Stimulated activated CD4-positive, alpha-beta T cell treated with anti-CD3 and anti-CD28 coated beads, Interleukin-15, amount 100 ng/mL, for 1 hour (primary cell): ENCODE measurements around the gene CORO7.

Experiments
- DNase-seq, 2 donors: peaks; one replicate each; pipeline ENCODE4 v3.0.0-alpha.2; 2020; ENCODE audit warnings: low read depth in 1 of 2, low spot score in 1 of 2

Gene CORO7

DNA sequence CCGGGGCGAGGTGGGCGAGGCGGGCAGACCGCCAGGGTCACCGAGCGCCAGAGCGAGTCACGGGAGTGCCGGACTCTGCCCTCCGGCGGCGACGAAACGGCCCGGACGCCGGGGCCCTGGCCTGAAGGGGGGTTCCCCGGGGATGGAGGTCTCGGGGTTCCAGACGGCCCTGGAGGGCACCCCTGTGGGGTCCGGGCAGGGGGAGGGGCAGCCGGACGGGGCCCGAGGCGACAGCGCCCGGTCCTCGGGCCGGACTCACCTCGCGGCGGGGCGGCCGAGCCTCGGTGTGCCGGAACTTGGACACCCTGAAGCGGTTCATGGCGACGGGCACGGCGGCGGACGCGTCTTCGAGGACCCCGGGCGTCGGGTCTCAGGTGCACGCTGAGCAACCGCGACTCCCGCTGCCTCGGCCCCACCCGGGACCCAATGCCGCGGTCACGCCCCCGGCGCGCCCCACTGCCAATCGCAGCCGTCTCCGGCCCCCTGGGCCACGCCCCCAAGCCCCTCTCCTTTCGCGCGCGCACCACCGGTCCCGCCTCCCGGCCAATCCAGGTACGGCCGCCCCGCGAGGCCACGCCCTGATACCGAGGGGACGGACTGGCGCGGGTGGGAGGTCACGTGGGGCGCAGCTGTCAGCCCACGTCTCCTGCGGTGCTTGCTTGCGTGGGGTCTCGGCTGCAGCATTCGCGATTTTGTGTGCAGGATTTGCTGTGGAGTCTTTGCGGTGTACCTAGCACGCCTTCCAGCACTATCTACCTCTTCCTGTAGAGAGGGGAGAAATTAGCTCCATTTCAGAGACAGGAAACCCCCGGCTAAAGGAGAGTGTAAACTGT, at the start of gene CORO7:
CORO7 (minus strand) TSS at position 397 of the 833 bp plus-strand sequence; CDS start at position 319, 78 bp downstream.
- peak; percentile 98 to 99 for DNase-seq

DNA sequence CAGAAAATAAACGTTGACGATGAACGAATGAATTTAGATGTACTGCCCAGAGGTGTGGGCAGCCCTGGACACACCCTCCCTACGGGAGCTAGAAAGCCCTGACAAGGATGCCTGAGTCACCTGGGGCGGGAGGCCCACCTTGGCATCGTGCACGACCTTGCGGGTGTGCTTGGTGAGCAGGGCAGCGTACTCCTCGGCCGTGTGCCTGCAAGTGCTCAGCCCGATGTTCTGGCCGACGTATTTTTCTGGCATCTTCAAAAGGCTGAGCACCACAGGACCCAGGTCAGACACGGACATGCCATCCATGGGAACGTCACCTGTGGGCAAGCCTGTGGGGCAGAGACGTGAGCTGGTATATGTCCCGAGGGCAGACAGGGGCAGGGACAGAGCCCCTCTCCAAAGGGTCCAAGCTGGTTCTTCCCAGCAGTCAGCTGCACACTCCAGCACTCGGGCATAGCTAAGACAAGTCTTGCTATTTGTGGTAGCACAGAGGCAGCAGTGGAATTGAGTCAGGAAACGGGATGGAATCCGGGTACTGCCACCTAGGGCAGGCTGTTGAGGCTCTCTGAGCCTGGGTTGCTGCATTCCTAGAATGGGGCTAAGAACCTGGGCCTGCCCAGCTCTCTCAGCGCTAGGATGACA, 47.2 kb upstream of the CORO7 start:
- DNase-seq = no peak

DNA sequence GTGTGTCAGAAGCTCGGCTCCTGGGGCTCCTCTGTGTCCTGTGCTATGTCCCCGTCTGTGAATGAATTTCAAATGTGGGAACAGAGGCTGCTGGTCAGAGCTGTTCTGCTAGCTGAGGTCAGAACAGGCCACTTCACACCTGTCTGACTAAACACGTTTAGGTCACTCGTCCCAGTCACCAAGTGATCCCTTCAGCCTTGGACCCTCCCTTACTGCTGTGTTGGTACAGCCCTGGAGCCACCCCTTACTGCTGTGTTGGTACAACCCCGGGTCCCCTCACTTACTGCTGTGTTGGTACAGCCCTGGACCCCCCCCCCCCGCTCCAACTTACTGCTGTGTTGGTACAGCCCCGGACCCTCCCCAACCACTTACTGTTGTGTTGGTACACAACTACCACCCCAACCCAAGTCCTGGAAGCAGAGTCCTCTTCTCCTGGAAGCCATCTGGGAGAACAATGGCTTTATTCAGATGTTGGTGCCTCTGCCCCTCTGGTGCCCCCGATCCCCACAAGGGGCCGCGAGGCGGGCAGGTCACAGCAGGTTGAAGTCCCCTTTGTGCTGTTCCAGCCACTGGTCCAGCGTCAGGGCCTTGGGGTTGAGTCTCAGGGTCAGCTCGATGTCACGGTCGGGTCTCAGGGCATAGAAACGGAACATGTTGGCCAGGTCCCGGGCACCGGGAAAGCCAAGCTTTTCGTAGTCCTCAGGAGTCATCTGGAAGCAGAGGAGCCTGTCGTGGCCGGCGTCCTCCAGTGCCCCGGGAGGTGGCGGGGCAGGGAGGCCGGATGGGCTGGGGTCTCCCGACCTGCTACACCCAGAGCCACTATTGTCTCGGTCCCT, 45.1 kb upstream of the CORO7 start:
- no peak for DNase-seq

DNA sequence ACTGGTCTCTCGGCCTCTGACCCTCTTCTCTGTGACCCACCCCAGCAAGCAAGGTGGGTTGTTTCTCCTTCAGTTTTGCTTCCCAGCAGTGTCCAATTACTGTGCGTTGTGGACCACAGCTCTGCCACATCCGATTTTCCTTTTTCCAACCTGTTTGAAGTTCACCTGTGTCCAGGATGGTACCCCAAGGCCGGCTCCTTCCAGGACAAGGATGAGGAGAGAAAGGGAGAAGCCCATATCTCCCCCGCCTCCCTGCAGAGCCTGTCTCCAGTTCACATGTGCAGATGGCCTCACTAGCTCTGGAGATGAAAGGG, 44.5 kb upstream of the CORO7 start:
- DNase-seq = no peak

DNA sequence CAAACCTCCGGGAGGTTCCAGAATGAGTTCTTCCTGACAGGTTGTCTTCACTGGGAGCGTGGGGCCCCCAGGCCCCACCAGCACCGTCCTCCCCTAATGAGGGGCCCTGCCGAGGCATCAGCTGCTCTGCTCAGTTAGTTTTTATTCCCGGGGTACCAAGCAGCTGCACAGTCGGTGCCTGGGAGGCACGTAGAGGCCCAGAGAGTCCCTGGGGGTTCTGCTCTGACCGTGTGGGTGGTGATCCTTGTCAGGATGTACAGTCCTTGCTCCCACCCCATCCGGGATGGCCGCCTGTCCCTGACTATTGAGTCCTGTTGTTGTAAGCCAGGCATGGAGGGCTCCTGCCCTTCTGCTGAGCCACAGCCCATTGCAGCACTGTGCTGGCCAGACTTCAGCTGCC, 39.6 kb upstream of the CORO7 start:
- no peak for DNase-seq

DNA sequence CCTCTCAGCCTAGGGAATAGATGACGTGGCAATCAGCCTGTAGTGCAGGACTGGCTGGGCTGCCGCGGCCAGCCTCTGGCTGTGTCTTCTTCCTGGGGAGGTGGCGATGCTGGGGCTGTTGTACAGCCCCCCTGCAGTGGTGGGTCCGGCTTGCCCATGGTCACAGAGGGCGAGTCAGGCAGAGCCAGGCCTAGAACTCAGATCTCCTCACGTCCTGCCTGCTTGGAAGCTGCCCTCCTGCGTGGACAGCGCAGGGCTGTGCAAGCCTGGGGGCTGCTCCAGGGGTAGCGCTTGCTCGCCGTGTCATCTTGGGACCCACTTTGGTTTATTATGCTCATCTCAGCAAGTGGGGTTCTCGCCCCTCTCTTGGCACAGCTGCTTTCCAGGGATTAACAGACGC, 38.7 kb upstream of the CORO7 start:
- no peak for DNase-seq

DNA sequence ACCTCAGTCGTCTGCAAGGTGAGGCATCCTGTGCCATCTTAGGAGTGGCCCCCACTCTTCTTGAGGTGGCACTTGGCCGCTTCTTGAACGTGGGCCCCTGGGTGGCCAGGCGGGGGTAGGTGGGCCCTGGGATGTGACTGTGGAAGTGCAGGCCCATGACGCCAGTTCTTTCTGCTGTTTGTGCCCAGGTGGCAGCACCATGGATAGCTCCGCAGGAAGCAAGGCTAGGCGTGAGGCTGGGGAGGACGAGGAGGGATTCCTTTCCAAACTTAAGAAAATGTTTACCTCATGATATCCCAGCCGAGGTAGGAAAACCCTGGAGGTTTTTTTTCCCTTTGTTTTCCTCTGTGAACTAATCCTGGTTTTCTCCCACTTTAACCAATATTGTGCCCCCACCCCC, 38.2 kb upstream of the CORO7 start:
- DNase-seq = no peak

DNA sequence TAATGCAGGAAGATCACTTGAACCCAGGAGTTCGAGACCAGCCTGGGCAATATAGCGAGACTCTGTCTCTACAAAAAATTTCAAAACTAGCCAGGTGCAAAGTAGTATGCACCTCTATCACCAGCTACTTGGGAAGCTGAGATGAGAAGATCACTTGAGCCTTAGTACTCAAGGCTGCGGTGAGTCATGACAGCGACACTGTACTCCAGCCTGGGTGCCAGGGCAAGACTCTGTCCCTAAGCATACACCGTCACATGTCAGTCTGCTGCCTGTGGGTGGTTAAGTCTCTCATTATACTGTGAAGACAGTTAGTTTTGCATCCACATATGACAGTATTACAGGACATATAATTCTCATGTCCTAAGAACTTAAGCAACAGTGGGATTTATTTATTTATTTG, 36.3 kb upstream of the CORO7 start:
- DNase-seq = no peak

DNA sequence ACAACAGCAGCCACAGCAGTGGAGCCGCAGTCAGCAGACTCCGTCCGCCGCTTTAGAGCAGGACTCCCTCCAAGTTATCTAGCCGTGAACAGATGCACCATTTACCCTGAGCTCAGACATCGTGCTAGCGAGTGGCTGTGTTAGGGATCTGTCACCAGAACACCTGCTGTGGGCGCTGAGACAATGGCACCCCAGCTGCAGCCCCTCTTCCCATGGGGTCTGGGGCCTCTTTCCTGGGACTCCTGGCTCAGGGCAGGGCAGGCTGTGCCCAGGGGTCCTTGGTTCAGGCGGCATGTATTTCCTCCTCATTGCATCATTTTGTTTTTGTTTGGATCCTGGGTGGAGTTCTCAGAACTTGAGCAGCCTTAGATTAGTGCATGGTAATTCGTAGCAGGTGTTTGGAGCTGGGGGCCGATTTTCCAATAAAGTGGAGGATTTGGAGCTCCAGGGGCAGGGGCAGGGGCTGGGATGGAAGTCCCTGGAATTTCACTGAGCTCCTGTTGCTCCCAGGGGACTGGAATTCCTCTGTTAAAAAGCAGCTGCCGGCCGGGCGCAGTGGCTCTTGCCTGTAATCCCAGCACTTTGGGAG, 34.6 kb upstream of the CORO7 start:
- DNase-seq = no peak

DNA sequence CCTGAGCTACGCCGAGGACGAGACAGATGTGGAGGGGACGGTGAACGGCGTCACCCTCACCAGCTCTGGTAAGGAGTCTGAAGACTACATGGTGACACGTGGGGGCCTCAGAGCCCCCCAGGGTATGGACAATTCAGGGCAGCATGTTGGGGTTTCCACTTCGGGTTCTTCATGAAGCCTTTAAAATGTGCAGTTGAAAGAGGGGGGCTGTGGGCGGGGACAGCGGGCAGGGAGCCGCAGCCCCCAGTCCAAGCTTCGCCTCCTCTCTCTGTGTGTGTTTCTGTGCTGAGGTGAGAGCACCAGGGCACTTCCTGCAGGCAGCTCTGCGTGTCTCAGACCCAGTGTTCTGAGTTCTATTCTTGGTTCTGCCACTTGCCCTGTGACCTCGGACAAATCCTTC, 34.0 kb upstream of the CORO7 start:
- no peak for DNase-seq

DNA sequence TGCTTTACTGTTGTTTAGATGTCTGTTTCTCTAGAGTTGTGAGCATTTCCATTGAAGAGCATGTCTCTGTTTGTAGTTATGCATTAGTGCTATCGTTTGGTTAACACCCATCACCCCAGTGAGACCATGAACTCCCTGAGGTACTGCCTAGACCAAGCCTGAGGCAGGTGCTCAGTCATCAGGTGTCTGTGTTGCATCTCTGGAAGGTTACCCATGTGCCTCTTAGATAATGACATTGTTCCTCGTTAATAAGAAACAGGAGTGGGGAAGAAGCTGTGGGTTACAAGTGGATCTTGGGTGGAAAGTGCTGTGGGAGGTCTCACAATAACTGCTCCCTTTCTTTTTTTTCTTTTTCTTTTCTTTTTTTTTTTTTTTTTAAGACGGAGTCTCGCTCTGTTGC, 27.6 kb upstream of the CORO7 start:
- DNase-seq = no peak

DNA sequence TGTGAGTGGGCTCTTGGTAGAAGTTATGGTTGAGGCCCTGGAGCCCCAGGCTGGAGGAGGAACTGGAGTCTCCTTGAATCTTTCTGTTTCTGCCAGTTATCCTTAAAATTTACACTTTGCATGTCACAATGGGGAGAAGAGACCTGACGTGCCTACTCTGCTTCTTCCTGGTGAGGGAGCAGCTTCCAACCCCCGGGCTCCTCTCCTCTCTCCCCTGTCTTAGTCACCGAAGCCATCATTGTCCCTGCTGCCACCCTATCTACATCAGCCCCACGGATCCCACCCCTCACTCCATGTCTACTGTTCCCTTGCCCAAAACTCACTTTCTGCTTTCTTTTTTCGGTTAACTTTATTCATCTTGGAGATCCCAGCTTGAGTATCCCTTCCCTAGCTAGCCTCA, 26.9 kb upstream of the CORO7 start:
- DNase-seq = no peak

DNA sequence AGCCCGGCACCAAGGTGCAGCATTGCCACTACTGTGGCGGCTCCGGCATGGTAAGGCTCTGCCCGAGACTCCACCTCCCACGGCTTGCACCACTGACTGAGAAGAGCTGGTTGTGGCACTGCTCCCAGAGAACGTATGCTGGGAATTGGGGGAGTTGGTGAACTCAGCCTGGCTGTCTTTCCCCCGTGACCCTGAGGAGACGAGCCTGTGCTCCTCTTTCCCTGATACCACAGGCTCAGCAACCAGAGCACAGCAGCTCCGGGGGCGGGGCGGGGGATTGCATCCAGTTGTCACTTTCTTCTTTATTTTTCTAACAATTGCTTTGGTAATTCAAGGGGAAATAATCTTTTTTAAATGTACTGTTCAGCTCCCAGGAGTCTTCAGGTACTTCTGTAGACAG, 26.0 kb upstream of the CORO7 start:
- DNase-seq = no peak

DNA sequence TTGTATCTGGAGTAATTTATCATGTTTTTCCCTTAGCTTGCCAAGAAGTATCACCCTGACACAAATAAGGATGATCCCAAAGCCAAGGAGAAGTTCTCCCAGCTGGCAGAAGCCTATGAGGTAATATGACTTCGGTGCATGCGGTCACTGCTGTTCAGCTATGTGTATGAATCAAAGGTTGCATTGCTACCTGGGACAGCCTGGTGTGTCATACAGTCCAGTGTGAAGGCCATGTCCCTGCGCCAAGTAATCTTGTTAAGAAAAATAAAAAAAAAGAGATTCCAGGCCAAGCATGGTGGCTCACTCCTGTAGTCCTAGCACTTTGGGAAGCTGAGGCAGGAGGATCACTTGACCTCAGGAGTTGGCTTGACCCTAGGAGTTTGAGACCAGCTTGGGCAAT, 21.0 kb upstream of the CORO7 start:
- DNase-seq = no peak

DNA sequence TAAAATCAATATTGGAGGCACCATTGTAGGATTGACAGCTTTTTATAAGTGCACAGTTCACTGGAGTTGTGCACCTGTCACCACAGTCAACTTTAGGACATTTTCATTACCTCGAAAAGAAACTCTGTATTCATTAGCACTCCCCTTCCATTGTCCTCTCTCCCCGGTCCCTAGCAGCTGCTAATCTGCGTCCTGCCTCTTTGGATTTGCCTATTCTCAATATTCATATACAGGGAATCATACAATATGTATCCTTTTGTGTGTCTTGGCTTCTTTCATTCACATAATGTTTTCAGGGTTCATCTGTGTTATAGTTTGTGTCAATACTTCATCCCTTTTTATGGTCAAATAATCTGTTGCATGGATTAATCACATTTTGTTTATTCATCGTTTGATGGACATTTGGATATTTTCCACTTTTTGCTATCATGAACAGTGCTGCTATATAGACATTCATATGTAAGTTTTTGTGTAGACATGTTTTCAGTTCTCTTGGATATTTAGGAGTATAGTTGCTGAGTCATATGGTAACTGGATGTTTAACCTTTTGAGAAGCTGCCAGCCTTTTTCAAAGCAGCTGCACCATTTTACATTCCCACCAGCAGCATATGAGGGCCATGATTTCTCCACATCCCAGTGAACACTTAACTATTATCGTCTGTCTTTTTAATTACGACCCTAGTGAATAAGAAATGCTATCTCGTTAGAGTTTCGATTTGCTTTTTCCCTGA, 19.1 kb upstream of the CORO7 start:
- DNase-seq = no peak

DNA sequence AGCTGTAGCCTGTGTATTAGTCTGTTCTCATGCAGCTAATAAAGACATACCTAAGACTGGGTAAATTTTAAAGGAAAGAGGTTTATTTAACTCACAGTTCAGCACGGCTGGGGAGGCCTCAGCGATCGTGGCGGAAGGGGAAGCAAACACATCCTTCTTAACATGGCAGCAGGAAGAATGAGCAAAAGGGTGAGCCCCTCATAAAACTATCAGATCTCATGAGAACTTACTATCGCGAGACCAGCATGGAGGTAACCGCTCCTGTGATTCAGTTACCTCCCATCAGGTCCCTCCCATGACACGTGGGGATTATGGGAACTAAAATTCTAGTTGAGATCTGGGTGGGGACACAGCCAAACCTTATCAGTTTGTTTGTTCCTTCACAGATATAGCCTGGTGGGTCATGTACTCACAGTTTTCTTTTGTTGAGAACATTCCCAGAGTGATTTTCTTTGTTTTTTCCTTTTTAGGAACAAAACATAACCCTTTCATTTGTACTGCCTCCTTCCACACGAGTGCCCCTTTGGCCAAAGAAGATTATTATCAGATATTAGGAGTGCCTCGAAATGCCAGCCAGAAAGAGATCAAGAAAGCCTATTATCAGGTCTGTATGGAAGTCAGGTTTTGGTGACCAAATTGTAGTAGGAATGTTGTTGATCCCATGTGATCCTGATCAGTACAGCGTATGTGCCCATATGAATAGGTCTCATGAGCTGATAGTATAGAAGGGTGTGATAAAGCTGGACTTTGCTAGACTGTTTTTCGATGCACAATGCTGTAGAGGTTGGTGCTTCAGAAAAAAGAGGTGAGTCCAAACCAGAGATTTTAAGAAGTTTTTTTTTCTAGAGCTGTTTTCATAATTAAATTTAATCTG, 17.8 kb upstream of the CORO7 start:
- no peak for DNase-seq

DNA sequence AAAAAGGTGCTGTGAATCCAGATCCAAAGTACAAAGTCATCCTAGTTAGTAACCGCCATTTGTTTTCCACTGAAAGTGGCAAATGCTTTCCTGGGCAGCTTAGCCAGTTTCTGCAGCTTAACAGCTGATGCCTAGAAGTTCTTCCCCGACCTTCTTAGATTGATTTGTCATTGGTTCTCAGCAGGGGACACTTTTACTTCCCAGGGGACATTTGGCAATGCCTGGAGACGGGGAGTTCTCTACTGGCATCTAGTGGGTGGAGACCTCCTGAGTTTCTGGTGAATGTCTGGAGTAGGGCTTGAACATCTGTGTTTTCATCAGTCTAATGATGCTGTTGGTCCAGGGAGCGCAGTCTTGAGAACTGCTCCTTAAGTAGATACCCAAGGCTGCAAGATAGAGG, 16.8 kb upstream of the CORO7 start:
- no peak for DNase-seq

DNA sequence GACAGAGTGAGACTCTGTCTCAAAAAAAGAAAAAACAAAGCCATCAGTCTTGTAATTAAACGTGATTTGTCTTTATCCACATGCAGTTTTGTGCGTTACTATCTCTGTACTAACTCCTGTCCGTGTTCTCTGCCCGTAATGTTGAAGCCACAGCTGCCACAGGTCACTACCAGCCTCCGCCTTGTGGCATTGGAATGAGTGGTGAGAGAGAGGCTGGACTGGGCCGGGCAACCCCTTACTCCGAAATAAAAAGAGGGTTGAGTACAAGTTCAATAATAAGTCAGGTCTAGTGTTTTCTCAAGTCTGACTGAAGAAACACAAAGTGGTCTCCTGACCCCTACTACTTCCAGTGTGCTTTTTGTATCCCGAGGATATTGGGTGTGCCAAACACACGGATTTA, 14.6 kb upstream of the CORO7 start:
- DNase-seq = no peak

DNA sequence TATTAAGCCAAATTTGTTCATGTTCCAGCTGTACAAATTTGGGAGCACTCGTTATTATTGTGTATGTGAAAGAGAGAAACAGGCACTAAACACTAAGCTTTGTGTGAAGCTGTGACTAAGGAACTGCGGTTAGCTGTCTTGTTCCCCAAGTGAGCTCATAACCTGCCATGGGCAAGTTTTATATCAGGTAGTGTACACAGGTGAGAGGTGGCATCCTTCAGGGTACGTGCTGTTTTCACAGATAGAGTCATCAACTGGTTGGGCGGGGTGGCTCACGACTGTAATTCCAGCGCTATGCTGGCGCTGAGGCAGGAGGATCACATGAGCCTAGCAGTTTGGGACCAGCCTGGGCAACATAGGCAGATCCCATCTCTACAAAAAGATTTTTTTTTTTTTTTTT, 12.1 kb upstream of the CORO7 start:
- DNase-seq = no peak

DNA sequence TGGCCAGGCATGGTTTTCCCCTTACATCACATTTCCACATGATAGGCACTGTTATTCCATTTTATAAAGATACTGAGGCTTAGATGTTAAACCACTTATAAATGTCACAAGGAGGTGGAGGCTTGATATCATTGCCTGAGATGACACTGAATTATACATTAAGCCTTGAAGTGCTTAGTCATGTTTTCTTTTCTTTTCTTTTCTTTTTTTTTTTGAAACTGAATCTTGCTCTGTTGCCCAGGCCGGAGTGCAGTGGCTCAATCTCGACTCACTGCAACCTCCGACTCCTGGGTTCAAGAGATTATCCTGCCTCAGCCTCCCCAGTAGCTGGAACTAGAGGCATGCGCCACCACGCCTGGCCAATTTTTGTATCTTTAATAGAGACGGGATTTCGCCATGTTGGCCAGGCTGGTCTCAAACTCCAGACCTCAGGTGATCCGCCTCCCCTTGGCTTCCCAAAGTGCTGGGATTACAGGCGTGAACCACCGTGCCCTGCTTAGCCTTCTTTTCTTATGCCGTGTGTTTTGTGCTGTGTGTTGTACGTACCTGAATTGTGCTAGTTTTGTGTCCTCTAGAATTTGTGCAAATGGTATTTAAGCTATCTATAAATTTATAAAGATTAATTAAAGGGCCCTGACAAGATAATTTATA, 10.5 kb upstream of the CORO7 start:
- no peak for DNase-seq
